SH-SY5Y (cell line): ENCODE data around the gene KCNK15.

Source experiments
- GATA2 ChIP-seq: IDR thresholded peaks from 2 replicates; pipeline ENCODE4 v1.6.1; 2011; ENCODE audit warnings: mild to moderate bottlenecking, low read depth, low read length
- GATA3 ChIP-seq: IDR thresholded peaks from 2 replicates; pipeline ENCODE4 v1.6.1; 2011; ENCODE audit warnings: low read depth, mild to moderate bottlenecking, low read length, moderate library complexity

The KCNK15 gene

GRCh38 chr20:44800391-44801046 is 54.9 kb downstream of the KCNK15 start:
- TF ChIP-seq GATA3 (no peak), GATA2 (no peak)
